Putamen (tissue), 1 donor: ENCODE data around the gene SYK.

Source experiments
- DNase-seq: peaks from one replicate; pipeline ENCODE4 v3.0.0-alpha.2; 2016; ENCODE audit warnings: low spot score

Gene SYK

GRCh38 chr9:90946982-90947381 is 145.4 kb downstream of the SYK start:
- no peak for DNase-seq
